GM19099 (cell line): ENCODE data around the gene CBLN4.

Source experiments
- POLR2A ChIP-seq: IDR thresholded peaks from 3 replicates; pipeline ENCODE4 v1.6.1; 2011; ENCODE audit warnings: low read depth; ENCODE audit not compliant: insufficient read length; ENCODE audit errors: extremely low read depth

The CBLN4 gene

GRCh38 chr20:56005389-56005715 is at the start of gene CBLN4:
CBLN4 (minus strand) TSS chr20:56005519; CDS start chr20:56004171, 1,348 bp downstream.
- no peak for TF ChIP-seq POLR2A

GRCh38 chr20:56043227-56043626 is 37.9 kb upstream of the CBLN4 start:
- TF ChIP-seq POLR2A, result no peak

GRCh38 chr20:56032251-56032650 is 26.9 kb upstream of the CBLN4 start:
- TF ChIP-seq POLR2A, result no peak

- TF ChIP-seq POLR2A, result no peak
Observed at GRCh38 chr20:56018716-56019115, 13.4 kb upstream of the CBLN4 start.

GRCh38 chr20:56018194-56018593 is 12.9 kb upstream of the CBLN4 start:
- TF ChIP-seq POLR2A, result no peak

GRCh38 chr20:56017560-56017959 is 12.2 kb upstream of the CBLN4 start:
- no peak for TF ChIP-seq POLR2A

- no peak for TF ChIP-seq POLR2A
Observed at GRCh38 chr20:56014998-56015397, 9.7 kb upstream of the CBLN4 start.

- TF ChIP-seq POLR2A, result no peak
Observed at GRCh38 chr20:56014151-56014550, 8.8 kb upstream of the CBLN4 start.

- TF ChIP-seq POLR2A, result no peak
Observed at GRCh38 chr20:56004611-56005388, 519 bp downstream of the CBLN4 start.

GRCh38 chr20:56004007-56004406 is 1.3 kb downstream of the CBLN4 start:
- no peak for TF ChIP-seq POLR2A

- TF ChIP-seq POLR2A, result no peak
Observed at GRCh38 chr20:56002908-56003800, 2.2 kb downstream of the CBLN4 start.

GRCh38 chr20:56001890-56002289 is 3.4 kb downstream of the CBLN4 start:
- no peak for TF ChIP-seq POLR2A

- TF ChIP-seq POLR2A, result no peak
Observed at GRCh38 chr20:56001106-56001785, 4.1 kb downstream of the CBLN4 start.

- no peak for TF ChIP-seq POLR2A
Observed at GRCh38 chr20:55978550-55978949, 26.8 kb downstream of the CBLN4 start.

GRCh38 chr20:55977690-55978459 is 27.4 kb downstream of the CBLN4 start:
- no peak for TF ChIP-seq POLR2A
